Glomerular endothelial cell (primary cell): ENCODE data around the gene LHFPL2. TPM values are rescaled to one million over a fixed set of nuclear protein-coding genes. Genes with fewer than 3 reads are reported as not detected.

Experiments
- DNase-seq: peaks from one replicate; pipeline ENCODE4 v3.0.0-alpha.2; 2011; ENCODE audit warnings: low read depth, low spot score; ENCODE audit errors: extremely low read depth
- total RNA-seq: library from RNA; depleted of rRNA; stranded (reverse); fragments of >200 nt; gene quantifications from 2 replicates; pipeline ENCODE4 v1.2.3, GENCODE V29; 2015

LHFPL2 gene
- total RNA-seq, 1 donor from 2014 or later = 65.3 TPM

- no peak for DNase-seq
Measured at GRCh38 chr5:78530342-78531096, 118.1 kb downstream of the LHFPL2 start.

- DNase-seq = no peak
Measured at GRCh38 chr5:78527925-78528324, 120.6 kb downstream of the LHFPL2 start.

- DNase-seq = peak; percentile 98
Measured at GRCh38 chr5:78527054-78527859, 121.3 kb downstream of the LHFPL2 start.

GRCh38 chr5:78526049-78526525, 122.5 kb downstream of the LHFPL2 start:
- peak; percentile 80 for DNase-seq

GRCh38 chr5:78523314-78524193, 125.0 kb downstream of the LHFPL2 start:
- DNase-seq = peak; percentile 93

- DNase-seq = no peak
Measured at GRCh38 chr5:78522476-78523260, 125.9 kb downstream of the LHFPL2 start.

GRCh38 chr5:78521455-78521854, 127.1 kb downstream of the LHFPL2 start:
- no peak for DNase-seq

GRCh38 chr5:78519198-78519941, 129.2 kb downstream of the LHFPL2 start:
- DNase-seq = no peak

GRCh38 chr5:78518365-78519197, 130.0 kb downstream of the LHFPL2 start:
- no peak for DNase-seq

GRCh38 chr5:78515670-78516069, 132.9 kb downstream of the LHFPL2 start:
- no peak for DNase-seq

GRCh38 chr5:78514427-78515330, 133.9 kb downstream of the LHFPL2 start:
- no peak for DNase-seq

- no peak for DNase-seq
Measured at GRCh38 chr5:78513441-78513840, 135.1 kb downstream of the LHFPL2 start.

- DNase-seq = no peak
Measured at GRCh38 chr5:78512435-78512834, 136.1 kb downstream of the LHFPL2 start.

- DNase-seq = no peak
Measured at GRCh38 chr5:78511121-78511906, 137.3 kb downstream of the LHFPL2 start.

- DNase-seq = no peak
Measured at GRCh38 chr5:78509884-78510769, 138.4 kb downstream of the LHFPL2 start.
